CMK (cell line): ENCODE measurements around the gene KCNIP4.
"Not testable (repeated sequence)": the region's sequence is repeated elsewhere in the genome, so short reads cannot be mapped to it uniquely, and the experiment has no call there.

Source experiments
- DNase-seq: peaks from one replicate; pipeline ENCODE4 v3.0.0-alpha.2; 2010; ENCODE audit warnings: low read depth

The KCNIP4 gene

GRCh38 chr4:20847124-20847747, 1101.3 kb downstream of the KCNIP4 start:
- DNase-seq: no peak

DNA sequence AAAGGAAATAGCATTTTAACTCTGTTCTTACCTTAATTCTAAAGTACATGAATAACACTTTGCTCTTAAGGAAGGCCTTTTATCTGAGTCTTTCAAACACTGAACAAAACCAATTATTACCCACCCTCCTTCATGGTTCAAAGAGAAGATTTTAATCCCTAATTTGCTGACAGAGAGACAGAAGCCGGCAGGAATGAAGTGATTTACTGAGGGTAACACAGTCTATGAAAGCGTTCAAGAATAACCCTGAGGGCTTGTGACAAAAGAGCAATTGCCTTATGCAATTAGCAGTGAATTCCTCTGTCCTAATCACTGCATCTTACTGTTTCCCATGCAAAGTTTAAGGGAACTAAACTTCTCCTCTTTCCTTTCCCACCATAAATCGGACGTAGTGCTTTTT, 1104.3 kb downstream of the KCNIP4 start:
- no peak for DNase-seq

GRCh38 chr4:20840648-20841190, 1107.9 kb downstream of the KCNIP4 start:
- DNase-seq: no peak

DNA sequence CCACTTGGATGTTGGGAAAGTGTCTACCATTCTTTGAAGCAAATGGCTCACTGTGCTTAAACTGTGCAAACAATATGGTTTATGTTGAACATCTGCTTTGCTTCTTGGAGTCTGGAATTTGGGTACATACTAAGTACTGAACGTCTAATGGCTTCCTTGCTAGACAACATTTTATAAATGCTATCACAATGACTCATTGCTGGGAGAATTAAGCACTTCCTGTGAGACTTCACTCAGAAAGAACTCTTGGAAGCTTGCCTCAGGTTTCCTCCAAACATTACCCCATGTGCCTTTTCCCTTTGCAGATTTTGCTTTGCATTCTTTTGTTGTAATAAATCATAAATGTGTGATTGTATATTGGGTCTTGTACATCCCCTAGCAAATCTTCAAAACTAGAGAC, 1108.6 kb downstream of the KCNIP4 start:
- DNase-seq: no peak

GRCh38 chr4:20838476-20838875, 1110.1 kb downstream of the KCNIP4 start:
- no peak for DNase-seq

- no peak for DNase-seq
Measured at GRCh38 chr4:20832826-20833225, 1115.7 kb downstream of the KCNIP4 start.

- DNase-seq: no peak
Measured at GRCh38 chr4:20831746-20832145, 1116.8 kb downstream of the KCNIP4 start.

DNA sequence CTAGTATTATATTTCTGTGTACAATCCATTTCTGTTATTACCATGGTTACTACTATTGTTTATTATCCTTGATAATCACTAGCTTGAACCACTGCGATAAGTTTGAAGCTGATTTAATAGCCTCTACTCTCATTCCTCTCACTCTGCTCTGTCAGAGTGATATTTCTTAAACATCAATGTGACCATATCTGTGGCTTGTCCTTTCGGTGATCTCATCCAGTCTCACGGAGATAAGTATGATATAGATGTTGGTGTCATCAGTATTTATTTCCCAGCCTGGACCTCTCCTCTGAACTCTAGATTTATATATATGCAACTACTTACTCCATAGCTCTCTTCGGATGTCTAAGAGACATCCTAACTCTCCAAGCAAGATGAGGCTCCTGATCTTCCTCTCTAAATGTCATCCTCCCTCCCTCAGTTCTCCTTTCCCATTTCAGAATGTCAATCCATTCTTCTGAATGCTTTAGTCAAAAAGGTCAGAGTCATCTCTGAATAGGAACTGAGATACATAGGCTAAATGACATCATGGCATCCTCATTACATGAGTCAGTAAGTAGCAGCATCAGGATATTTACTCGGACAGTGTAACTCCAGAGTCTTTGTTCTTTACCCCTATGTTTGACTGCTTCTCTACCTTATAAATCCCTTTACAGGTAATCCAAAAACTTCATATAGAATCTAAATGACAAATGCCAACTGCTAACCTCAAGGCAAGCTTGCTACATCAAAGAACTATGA, 1118.8 kb downstream of the KCNIP4 start:
- DNase-seq: no peak

DNA sequence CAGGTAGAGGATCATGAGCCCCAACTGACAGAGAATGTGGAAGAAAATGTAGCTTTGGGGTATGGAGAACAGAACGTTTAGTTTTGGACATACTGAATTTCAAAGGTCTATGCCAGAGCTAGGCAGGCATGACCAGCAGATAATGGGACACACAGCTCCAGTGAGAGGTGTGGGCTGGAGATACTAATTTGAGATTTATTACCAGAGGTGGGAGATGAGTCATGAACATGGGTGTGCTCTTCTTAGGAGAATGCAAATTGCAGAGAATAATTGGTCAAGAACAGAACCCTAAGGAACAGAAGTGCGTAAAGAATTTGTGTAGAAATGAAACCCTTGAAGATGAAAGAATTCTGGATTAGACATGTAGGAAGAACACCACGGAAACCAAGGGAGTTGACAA, 1123.1 kb downstream of the KCNIP4 start:
- DNase-seq: no peak

DNA sequence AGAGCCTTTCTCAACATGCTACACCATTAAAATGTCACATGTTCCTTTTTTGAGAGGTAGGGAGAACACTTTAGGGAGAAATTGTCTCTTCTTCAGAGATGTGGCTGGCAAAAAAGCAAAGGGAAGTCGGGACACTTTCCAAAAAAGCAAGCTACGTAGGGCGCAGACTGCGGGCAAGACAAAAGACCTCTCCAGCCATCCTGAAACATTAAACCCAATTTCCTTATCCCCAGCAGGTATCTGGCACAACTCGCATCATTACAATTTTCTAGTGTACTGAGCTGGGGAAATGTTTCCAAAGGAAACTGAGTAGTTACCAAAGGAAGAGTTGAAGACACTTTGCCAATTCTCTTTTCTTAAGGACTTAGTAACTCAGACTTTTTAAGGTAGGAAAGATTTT, 1132.3 kb downstream of the KCNIP4 start:
- no peak for DNase-seq

- no peak for DNase-seq
Measured at GRCh38 chr4:20813700-20814099, 1134.9 kb downstream of the KCNIP4 start.

DNA sequence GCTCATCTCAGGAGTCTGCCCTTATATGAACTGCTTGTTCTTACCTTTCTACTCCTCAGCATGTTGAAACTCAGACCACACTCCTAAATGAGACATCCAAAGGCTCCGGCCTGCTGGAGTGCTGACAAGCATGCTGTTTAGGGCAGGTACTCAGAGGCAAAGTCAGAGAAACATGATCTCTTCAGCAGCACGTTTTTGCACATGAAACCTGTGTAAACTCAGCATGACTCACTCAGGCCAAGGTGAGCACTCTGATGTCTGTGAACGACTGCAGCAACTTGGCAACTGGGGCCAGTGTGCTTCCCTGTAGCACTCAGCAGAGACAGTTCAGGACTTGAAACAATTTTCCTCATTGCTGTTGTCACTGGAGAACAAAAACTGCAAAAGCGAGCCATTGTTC, 1138.8 kb downstream of the KCNIP4 start:
- DNase-seq: no peak

GRCh38 chr4:20805716-20806115, 1142.9 kb downstream of the KCNIP4 start:
- no peak for DNase-seq

DNA sequence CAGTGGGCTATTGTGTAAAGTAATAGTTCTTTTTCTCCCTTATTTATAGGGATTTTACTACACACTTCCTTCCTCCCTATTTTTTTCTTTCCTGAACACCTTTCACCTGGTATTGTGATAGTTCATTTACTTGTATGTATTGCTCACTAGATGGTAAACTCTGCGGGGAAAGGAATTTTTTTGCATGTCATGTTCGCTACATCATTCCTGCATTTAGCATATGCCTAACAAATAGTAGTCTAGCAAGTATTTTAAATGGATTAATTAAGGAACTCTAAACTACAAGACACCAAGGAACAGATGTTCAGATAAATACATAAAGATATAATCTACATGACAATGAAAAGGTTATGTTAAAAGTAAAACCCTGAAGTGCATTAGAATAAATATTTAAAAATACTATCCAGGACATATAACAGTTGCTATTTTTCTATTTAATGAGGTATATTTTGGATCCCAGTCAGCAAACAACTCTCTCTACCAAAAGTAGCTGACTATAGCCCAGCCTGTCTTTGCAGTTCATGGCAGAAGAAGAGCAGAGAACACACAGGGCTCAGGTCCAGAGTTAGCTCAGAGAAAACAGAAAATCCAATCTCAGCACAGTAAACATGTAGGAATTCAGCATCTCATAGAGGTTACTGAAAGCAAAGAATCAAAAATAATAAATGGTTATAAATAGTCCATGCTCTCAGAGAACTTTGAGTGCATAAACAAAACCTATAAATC, 1160.5 kb downstream of the KCNIP4 start:
- no peak for DNase-seq

DNA sequence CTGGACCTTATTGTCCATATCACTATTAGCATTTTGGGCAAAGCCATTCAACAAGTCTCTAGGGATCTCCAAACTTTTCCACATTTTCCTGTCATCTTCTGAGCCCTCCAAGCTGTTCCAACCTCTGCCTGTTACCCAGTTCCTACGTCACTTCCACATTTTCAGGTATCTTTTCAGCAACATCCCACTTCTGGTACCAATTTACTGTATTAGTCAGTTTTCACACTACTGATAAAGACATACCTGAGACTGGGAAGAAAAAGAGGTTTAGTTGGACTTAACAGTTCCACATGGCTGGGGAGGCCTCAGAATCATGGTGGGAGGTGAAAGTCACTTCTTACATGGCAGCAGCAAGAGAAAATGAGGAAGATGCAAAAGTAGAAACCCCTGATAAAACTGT, 1165.4 kb downstream of the KCNIP4 start:
- not testable (repeated sequence) for DNase-seq

GRCh38 chr4:20778896-20779295, 1169.7 kb downstream of the KCNIP4 start:
- DNase-seq: no peak

DNA sequence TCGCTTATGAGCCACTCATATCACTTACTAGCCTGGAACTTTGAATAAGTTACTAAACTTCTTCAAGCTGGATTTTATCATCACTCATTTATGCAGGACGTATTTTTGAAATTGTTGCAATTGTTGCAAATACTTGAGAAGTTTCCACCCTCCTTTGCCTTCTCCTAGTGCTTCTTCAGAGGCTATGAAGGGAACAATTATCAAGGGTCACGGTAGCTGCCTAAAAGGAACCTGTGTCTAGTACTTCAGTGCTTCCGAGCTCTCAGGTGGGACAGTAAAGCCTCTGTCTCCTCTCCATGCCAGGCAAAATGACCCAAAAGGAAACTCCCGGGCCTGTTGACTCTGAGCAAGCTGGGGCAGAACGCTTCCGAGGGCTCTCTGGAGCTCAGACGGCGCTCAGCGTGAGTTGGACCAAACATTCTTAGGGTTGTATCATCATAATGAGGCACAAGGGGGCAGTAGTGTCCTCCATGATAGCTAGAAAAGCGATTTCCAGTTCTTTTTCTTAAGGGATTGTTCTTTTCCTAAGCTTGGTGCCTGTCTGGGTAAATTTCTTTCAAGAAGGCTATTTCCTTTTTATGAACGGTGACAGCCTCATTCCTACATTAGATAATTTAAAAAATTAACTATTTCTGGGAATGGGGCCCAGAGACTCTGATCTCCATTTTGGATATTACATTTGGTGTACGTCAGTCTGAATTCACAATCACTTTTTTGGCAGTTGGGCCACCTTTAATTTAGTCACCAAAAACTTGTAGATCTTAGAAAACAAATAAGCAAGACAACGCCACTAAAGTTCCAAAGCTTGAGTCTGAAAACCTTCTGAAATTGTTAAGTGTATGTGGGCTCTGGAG, 1175.2 kb downstream of the KCNIP4 start:
- DNase-seq: peak; percentile 8

DNA sequence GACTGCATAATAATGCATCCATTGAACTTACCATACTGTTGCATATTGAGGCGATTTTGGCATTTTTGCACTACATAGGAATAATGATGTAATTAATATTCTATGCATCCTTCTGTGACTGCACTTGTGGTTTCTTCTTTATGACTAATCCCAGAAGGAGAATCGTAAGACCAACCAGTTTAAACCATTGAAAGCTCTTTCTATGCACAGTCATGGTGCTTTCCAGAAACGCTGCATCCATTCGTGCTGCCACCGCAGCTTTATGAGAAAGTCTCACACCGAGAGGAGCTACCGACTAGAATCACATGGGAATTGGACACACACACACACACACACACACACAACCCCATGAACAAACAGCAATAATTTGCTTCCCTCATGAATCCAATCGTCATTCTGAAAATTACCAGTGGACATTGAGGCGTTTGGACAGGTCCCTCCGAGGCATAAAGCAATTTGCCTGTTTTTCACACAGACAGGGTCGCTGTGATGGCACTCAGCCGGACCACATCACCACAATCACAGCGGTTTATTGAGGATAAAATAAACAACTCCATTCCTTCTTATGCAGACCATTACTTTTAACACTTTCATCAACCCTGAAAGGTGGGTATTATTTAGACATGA, 1184.1 kb downstream of the KCNIP4 start:
- no peak for DNase-seq

GRCh38 chr4:20761826-20762225, 1186.7 kb downstream of the KCNIP4 start:
- no peak for DNase-seq

GRCh38 chr4:20761382-20761781, 1187.2 kb downstream of the KCNIP4 start:
- no peak for DNase-seq

GRCh38 chr4:20760053-20760452, 1188.5 kb downstream of the KCNIP4 start:
- DNase-seq: no peak

- DNase-seq: no peak
Measured at GRCh38 chr4:20754036-20754435, 1194.5 kb downstream of the KCNIP4 start.
